Ramos (cell line): ENCODE results near the gene CD59.
"Not testable (repeated sequence)": the region's sequence is repeated elsewhere in the genome, so short reads cannot be mapped to it uniquely, and the experiment has no call there.

ENCODE experiments used
- in situ Hi-C: fragments of 300-500 bp; cut with MboI; formaldehyde crosslinking; loops from one replicate; pipeline ENCODE4 v1.14.3; 2022; ENCODE audit warnings: low sequenced_read_pairs; ENCODE audit not compliant: unreplicated experiment

The CD59 gene

DNA sequence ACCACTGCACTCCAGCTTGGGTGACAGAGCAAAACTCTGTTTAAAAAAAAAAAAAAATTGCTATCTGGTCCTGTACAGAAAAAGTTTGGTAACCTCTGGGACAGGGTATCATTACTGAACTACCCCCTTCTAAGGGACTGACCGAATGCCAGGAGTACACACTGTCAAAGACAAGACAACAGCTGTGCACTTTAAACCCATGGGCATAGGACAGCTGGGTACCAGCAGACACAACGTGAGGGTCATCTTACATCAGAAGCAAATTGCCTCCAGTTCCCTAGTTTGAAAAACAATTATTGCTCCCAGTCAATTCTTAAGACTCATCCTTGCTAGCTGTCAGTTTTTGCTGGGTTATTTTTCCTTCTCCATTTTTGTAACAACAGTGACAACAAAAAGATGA lies 17.8 kb downstream of the CD59 start:
- in situ Hi-C loops, result no loop called here

DNA sequence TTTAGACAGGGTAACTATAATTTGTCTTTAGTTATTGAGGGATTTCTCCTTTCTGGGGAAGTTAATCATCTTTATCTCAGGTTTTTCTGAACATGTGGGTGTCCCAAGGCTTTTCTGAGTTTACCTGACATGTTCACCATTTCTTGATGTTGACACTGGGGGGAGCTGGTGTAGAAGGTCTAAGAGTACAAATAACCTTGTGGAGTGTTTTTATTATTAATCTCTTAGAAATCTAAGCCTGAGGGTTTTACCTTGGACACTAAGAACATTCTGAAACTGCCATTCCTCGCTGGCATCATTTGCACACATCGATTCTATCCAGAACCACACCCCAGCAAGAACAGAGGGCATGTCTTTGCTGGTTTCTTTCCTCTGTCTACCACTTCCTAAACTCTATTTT lies 20.0 kb downstream of the CD59 start:
- in situ Hi-C loops, result no loop called here

DNA sequence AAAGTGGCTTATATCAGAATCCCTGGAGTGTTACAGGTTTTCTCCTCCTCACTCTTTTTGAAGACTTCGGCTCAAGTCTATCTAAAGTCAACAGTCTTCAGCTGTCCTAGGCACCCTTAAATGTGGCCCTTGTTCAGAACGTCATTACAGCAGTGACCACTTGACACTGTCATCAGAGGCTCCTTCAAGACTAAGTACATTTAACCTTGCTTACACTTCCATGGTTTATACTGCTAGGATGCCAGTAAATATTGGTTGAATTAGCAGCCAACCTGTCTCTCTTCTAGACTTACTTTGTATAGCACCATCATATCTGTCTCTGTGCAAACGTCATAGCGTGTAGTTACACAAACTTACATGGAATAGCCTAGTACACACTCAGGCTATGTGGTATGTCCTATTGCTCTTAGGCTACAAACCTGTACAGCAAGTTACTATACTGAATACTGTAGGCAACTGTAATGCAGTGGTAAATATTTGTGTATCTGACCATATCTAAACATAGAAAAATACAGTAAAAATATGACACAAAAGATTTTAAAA lies 22.3 kb downstream of the CD59 start:
- in situ Hi-C loops, result no loop called here

DNA sequence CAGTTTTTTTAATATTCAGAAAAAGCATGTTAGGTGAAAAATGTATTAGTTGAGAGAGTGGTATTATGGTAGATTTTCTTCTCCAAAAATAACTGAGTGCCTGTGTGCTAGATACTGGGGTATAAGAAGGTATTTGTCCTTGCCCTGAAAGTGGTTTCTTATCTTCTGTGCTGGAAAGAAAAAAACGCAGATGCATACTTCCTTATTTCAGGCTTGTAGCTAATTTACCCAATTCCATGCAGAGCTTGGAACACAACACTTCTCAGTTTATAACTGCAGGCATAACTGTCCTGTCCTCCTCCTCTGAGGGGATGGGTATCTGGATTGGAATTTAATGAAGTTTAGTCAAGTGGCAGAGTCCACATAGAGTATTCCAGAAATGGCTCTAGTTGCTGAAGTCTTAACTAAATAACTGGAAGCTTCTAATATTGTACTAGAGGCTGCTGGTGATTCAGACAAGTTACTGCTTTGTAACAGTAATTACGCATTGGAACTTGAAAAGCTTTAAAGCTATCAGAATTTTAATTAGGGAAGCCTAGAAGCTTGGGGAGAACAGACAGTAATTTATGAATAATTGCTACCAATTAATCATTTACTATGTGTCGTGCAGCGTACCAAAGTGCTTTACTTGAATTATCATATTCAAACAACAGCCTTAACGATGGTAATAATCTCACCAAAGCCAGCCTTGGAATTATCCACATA lies 22.9 kb downstream of the CD59 start:
- in situ Hi-C loops, result no loop called here

DNA sequence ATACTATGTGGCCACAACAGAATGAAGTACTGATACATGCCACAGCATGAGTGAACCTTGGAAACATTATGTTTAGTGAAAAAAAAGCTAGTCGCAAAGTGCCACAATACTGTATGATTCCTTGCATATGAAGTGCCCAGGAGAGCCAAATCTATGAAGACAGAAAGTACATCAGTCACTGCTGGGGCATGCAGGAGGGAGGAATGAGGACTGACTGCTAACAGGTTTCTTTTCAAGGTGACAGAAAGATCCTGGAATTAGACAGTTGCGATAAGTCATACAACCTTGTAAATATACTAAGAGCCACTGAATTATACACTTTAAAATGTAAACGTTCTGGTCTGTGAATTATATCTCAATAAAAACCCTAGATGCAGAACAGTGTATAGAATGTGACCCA lies 23.8 kb downstream of the CD59 start:
- in situ Hi-C loops, result no loop called here

DNA sequence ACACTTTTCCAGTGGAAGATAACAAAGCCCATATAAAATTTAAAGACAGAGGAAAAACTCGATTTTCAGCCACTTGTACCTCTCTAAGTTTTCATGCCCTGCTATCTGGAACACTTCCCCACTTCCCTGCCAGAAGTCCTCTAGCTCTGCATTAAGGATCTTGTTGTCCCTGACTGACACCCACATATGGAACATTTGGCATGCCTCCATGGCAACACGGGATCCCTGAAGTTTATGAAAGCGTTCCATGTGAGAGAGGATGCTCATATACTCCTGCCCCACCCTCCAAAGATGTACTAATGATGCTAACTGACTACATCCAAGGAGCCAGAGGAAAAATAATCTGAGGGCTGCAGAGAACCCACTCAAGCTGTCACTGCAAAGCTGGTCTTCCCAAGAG lies 26.8 kb downstream of the CD59 start:
- in situ Hi-C loops, result no loop called here

DNA sequence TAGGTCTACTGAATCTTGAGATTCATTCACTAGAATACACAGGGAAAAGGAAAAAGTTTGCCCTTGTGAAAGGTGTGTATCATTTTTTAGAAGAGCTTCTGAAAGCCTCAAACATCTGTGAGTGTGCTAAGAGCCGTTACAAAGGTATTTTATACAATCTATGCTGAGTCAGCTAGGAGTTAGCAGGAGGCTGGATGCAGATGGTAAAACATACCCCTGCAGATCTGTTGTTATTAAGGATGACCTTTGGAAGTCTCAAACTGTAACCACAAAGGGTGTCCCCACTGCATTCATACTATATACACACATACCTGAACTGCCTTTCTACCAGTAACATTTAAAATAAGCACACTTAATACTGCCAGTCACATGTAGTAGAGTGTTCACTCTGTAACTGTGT lies 27.2 kb downstream of the CD59 start:
- in situ Hi-C loops, result no loop called here

DNA sequence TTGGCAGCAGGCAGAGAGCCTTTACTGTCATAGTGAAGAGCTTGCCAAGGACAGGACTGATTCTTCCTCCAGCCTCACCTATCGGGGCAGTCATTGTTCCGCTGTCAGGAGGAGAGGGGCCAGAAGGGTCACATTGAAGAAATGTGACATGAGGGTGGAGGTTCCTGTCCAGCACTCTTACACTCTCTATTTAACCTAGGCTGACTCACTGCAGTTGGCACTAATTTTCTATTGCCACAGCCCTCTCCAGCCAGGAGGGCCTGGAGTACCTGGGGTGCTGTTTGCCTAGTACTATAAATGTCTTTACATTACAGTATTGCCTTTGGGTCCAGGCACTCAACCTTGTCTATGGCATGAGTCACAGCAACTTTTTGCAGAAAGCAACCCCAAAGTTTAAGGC lies 28.4 kb downstream of the CD59 start:
- in situ Hi-C loops, result not testable (repeated sequence)

DNA sequence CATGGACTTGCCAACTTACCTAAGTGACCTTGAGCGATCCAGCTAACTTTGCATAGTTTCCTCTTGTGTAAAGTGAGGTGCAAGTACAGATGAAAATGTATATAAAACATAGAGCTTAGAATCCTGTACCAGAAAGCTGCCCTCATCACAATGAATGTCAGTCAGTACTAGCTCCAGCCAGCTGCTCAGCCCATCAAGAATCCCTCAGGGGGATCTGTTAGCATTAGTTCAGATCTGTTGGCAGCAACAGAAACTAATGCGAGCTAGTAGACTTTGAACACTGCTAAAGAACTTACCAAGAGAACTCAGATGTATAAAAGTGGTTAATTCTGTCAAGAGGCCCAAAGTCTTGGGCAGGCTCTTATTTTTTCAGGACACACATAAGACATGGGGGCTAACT lies 29.3 kb downstream of the CD59 start:
- in situ Hi-C loops, result no loop called here

DNA sequence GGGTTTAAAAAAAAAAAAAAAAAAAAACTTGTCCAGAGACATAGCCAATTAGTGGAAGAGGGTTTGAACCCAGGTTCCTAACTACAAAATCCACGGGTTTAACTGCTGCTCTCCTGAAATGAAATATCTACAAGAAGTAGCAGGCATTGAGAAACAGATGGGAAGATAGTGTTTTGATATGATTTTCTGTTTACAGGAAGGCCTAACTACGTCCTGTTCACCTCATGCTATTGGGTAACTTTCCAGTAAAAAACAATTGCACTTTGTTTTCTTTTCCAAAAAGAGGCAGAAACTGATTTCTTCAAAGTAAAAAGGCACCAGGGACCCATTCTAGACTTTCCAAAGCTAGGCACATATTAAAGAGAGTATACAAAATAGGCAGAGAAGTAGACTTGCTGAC lies 29.7 kb downstream of the CD59 start:
- in situ Hi-C loops, result no loop called here

DNA sequence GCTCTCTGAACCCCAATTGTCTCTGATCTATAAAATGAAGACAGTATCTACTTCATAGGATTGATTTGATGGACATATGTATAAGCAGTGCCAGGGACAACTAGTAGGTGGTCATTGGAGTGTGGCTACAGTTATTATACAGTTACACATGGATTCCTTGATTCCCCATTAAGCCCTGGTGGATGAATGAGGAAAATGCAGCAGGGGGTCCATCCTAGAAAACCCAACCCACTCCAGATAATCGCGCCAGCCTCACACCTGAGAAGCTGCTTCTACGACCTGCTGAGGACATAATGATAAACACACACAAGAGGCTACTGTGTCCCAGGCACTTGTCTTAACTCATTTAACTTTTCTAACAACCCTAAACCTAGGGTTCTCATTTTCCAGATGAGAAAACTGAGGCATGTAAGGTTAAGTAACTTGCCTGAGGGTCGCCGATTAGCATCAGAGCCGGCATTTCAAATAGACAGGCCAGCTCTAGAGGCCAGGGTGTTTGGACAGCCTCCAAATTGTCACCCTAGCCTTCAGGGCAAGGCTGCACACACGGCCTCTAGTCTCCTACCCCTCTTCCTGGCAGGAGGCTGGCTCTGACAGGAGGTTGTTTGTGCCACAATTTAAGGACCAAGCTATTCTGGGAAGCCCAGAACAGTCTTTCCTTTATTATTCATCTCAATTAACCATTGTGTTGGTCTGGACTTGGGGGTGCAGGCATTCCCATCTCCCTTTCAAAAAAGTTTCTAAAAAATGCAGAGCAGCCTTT lies 31.8 kb downstream of the CD59 start:
- in situ Hi-C loops, result no loop called here

DNA sequence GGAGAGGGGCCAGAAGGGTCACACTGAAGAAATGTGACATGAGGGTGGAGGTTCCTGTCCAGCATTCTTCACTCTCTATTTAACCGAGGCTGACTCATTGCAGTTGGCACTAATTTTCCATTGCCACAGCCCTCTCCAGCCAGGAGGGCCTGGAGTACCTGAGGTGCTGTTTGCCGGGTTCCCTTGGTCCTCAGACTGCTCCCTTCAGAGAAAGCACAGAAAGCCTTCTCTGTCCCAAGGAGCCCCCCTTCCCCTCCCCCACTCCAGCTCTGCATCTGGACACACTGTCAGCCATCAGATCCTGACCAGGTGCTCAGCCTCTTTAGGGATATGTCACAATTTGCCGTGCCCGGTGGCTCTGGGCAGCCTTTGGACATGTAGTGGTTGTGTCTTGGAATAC lies 32.4 kb downstream of the CD59 start:
- in situ Hi-C loops, result no loop called here

DNA sequence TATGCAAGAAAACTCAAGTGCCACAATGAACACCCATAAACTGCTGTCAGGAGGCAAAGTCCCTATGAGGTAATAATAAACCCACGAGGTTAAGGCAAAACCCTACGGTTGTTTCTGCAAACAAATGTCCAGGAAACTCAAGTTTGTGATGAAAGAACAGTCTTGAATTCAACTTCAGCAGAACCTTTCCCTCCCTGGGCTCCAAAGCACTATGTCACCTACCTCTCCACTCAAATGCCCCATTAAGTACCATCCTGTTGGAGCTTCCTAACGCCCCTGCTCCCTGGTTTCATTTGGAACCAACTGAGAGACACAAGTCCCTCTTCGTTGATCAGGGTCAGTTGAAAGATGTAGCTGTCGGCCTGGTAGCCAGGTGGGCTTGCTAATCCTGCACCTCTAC lies 33.0 kb downstream of the CD59 start:
- in situ Hi-C loops, result no loop called here

DNA sequence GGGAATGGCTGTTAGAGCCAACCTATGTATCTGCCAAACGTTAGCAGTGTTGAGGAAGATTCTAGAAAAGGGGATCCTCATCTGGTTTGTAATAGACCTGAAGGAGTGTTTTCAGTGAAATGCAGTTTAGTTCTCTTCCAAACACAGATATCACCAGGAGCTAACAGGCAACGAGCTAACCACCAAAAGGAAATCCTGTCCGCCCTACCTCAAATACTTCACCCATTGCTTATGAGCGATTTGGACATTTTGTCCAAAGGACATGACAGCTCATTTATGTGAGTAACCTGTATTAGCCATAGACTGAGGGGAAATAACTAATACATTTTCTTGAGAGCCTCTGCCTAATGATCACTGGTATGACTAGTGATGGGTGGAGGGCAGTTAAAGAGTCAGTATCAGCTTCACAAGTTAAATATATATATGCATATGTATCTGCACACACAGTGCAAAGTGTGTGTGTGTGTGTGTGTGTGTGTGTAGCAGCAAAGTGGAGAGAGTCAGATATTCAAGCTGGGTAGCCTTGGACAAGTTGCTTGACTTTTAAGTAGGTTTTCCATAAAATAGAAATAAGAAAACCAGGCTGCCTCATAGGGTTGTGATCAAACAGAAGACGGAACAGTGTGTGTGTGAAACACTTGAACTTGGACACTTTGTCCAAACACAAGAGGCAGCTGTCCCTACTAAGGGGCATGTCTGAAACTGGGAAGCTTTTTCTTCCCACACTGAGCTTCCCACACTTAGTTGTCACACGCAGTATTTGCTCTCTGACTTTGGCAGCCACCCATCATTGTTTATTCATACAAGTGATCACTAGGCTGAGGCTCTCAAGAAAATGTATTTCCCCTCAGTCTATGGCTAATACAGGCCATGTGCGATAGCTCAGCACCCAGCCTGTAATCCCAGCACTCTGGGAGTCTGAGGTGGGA lies 34.7 kb downstream of the CD59 start:
- in situ Hi-C loops, result no loop called here

DNA sequence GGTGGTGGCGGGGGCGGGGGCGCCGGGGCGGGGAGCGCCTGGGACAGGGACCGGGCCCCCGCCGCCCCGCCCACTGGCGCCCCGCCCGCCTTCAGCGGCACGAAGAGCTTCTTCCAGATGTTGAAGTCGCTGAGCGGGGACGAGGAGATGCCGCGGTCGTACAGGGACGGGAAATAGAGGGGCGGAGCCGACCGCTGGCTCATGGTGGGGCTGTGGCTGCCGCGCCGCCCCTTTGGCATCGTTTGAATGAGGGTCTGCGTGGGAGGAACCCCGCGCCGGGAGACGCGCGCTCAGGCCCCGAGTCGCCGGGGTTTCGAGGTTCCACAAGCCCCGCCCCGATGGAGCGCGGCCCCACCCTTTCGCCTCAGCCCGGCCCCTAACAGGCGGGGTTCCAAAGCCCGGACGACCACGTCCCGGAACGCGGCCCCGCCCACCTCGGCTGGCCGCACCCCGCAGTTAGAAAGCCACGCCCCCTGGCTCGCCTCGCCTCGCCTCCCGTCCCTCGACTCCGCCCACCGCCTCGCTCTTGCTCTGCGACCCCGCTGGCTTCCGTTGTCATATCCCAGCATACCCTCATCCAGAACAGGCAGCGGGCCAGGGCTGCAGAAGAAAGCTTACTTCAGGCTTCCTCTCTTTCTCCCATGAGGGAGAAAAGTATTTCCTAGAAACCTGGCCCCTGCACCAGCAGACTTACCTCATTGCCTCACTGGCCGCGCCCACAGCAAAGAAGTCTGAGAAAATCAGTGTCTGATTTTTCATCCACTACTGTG lies 35.5 kb downstream of the CD59 start, which contains the start of gene C11orf91:
C11orf91 (minus strand) TSS at position 325 of the 770 bp plus-strand sequence; CDS start at position 239, 86 bp downstream.
- in situ Hi-C loops, result no loop called here

DNA sequence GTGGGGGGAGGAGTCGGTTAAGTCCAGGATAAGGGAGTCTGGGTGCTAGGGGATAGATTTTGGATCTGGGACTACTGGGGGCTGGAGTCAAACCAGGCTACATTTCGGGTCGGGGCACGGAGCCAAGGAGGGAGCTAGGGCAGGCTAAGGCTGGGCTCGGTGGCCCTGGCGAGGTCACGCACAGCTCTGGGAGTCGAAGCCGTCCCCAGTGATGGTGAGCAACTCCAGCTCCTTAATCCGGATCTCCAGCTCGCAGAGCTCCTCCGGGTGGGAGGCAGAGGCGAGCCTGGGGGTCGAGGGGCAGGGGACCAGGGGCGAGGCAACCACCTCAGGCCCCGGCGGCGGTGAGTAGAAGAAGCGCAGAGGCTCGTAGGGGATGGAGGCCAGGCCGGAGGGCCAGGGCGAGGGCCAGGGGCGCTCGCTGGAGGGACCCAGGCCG lies 36.1 kb downstream of the CD59 start:
- in situ Hi-C loops, result no loop called here

DNA sequence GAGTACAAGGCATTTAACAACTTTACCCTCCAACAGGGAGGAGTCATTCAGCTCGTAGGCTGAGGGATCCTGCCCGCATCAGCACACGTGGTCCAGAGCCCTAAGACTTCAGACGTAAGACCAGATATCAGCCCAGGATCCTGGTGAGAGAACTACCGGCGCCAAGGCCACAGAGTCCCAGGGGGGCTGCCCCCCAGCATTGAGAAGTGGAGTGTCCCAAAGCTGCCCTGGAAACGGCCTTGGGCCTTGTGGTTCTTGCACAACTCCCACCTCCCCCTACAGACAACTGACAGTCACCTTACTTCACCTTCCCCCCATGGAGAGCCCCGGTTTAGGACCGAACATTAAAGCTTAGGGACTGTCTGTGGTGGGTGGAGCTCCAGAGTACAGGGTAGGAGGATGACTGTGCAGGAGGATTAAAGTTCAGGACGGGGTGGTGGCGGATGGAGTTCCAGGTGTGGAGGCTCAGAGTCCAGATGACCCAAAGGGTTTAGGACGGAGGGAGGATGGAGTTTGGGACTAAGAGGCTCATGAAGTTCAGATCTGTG lies 36.6 kb downstream of the CD59 start:
- in situ Hi-C loops, result loop anchor here (25.0 kb wide), 1 partner anchor 537 kb away; the partner anchor contains the start of gene CSTF3

DNA sequence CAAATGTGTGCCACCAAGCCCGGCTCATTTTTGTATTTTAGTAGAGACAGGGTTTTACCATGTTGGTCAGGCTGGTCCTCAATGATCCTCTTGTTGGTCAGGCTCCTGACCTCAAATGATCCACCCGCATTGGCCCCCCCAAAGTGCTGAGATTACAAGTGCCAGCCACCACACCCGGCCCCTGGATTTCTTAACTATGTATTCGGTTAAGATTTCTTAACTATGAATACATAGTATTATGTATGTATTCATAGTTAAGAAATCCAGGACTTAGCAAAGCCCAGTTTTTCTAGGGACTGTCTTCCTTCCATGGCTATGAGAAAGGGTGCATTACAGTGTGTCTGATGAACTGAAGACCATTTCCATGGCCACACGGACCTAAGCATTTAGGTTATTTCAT lies 37.3 kb downstream of the CD59 start:
- in situ Hi-C loops, result loop anchor here (25.0 kb wide), 1 partner anchor 537 kb away; the partner anchor contains the start of gene CSTF3

DNA sequence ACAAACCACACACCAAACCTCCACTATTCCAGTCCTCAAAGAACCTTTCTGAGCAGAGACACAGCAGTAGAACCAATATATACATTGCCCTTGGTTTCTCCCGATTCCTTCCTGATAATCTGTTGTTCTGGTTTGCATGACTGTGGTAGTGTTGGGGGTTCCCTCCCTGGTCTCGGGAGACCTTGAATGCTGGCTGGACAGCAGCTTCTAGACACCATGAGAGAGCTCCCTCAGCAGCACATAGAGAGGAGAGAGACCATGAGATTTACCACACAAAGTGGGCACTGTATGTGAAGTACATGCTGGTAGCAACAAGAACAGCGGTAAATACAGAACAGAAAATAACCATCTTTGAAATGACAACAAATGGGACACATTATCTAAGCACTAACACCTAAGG lies 38.2 kb downstream of the CD59 start:
- in situ Hi-C loops, result loop anchor here (25.0 kb wide), 1 partner anchor 536 kb away; the partner anchor contains the start of gene CSTF3
